Trophoblast cell (in vitro differentiated cells and primary cell): Measurements from ENCODE around the gene SLC36A2.

Experiments used
- DNase-seq, 2 donors: peaks; one replicate each; pipeline ENCODE4 v3.0.0-alpha.2; 2016
- H2AFZ ChIP-seq: 2 replicates; pipeline ENCODE4 v1.6.1; 2013; ENCODE audit warnings: low read length, moderate library complexity, mild to moderate bottlenecking; ENCODE audit not compliant: insufficient read depth, poor library complexity
- H2AK5ac ChIP-seq: 2 replicates; pipeline ENCODE4 v1.6.1; 2013; ENCODE audit warnings: mild to moderate bottlenecking, low read length
- H2BK120ac ChIP-seq: 2 replicates; pipeline ENCODE4 v1.6.1; 2013; ENCODE audit warnings: low read length, mild to moderate bottlenecking, moderate library complexity; ENCODE audit not compliant: insufficient read depth, poor library complexity
- H2BK12ac ChIP-seq: 2 replicates; pipeline ENCODE4 v1.6.1; 2013; ENCODE audit warnings: mild to moderate bottlenecking, low read length, moderate library complexity
- H2BK5ac ChIP-seq: 2 replicates; pipeline ENCODE4 v1.6.1; 2013; ENCODE audit warnings: low read length, low read depth, moderate library complexity, mild to moderate bottlenecking; ENCODE audit not compliant: poor library complexity
- H3K14ac ChIP-seq: 2 replicates; pipeline ENCODE4 v1.6.1; 2013; ENCODE audit warnings: mild to moderate bottlenecking, low read length
- H3K18ac ChIP-seq: 2 replicates; pipeline ENCODE4 v1.6.1; 2013; ENCODE audit warnings: mild to moderate bottlenecking, low read length
- H3K23ac ChIP-seq: 2 replicates; pipeline ENCODE4 v1.6.1; 2013; ENCODE audit warnings: low read length
- H3K27ac ChIP-seq: 2 replicates; pipeline ENCODE4 v1.5.1; 2013; ENCODE audit warnings: low read depth, mild to moderate bottlenecking, inconsistent platforms, low read length, moderate library complexity
- H3K27me3 ChIP-seq: 2 replicates; pipeline ENCODE4 v1.6.1; 2013; ENCODE audit warnings: inconsistent platforms, mild to moderate bottlenecking, low read length, moderate library complexity; ENCODE audit not compliant: insufficient read depth
- H3K36me3 ChIP-seq, 2 experiments: 1 replicate in 1 of 2; 2 replicates in 1 of 2; pipeline ENCODE4 v1.6.1; 2013; ENCODE audit warnings: low read length in 2 of 2, mild to moderate bottlenecking in 2 of 2, moderate library complexity in 1 of 2; ENCODE audit not compliant: insufficient read depth in 2 of 2, control insufficient read depth in 1 of 2
- H3K4ac ChIP-seq: 2 replicates; pipeline ENCODE4 v1.6.1; 2013; ENCODE audit warnings: low read depth, mild to moderate bottlenecking, low read length, moderate library complexity
- H3K4me1 ChIP-seq, 2 experiments: 1 replicate in 1 of 2; 2 replicates in 1 of 2; pipeline ENCODE4 v1.6.1; 2013; ENCODE audit warnings: low read length in 2 of 2, mild to moderate bottlenecking in 2 of 2, moderate library complexity in 1 of 2; ENCODE audit not compliant: insufficient read depth in 2 of 2, control insufficient read depth in 1 of 2
- H3K4me2 ChIP-seq: 2 replicates; pipeline ENCODE4 v1.6.1; 2013; ENCODE audit warnings: inconsistent platforms, mild to moderate bottlenecking, low read length, moderate library complexity
- H3K4me3 ChIP-seq: 2 replicates; pipeline ENCODE4 v1.5.1; 2013; ENCODE audit warnings: mild to moderate bottlenecking, low read depth, low read length, inconsistent platforms
- H3K79me1 ChIP-seq: one replicate; pipeline ENCODE4 v1.6.1; 2013; ENCODE audit warnings: low read length
- H3K79me2 ChIP-seq: 2 replicates; pipeline ENCODE4 v1.6.1; 2013; ENCODE audit warnings: low read length, mild to moderate bottlenecking; ENCODE audit not compliant: control insufficient read depth, insufficient read depth, poor library complexity
- H3K9ac ChIP-seq: 2 replicates; pipeline ENCODE4 v1.6.1; 2013; ENCODE audit warnings: mild to moderate bottlenecking, low read length
- H3K9me3 ChIP-seq: 2 replicates; pipeline ENCODE4 v1.6.1; 2013; ENCODE audit warnings: low read depth, mild to moderate bottlenecking, control low read depth, inconsistent platforms, low read length; ENCODE audit not compliant: insufficient read depth
- H4K12ac ChIP-seq: 2 replicates; pipeline ENCODE4 v1.6.1; 2013; ENCODE audit warnings: low read depth, mild to moderate bottlenecking, low read length, moderate library complexity
- H4K8ac ChIP-seq: 2 replicates; pipeline ENCODE4 v1.6.1; 2013; ENCODE audit warnings: low read depth, mild to moderate bottlenecking, low read length, moderate library complexity
- H4K91ac ChIP-seq: one replicate; pipeline ENCODE4 v1.6.1; 2013; ENCODE audit warnings: low read depth, mild to moderate bottlenecking, low read length, moderate library complexity
- WGBS: extraction: QIAGEN DNeasy Blood & Tissue Kit; methylation state at CpG from one replicate; pipeline ENCODE4 v1.1.7; 2013; ENCODE audit warnings: missing lambda C conversion rate; ENCODE audit not compliant: insufficient read length, insufficient coverage; ENCODE audit errors: extremely low coverage; 5-methylcytosine and 5-hydroxymethylcytosine counted together

Gene SLC36A2

DNA sequence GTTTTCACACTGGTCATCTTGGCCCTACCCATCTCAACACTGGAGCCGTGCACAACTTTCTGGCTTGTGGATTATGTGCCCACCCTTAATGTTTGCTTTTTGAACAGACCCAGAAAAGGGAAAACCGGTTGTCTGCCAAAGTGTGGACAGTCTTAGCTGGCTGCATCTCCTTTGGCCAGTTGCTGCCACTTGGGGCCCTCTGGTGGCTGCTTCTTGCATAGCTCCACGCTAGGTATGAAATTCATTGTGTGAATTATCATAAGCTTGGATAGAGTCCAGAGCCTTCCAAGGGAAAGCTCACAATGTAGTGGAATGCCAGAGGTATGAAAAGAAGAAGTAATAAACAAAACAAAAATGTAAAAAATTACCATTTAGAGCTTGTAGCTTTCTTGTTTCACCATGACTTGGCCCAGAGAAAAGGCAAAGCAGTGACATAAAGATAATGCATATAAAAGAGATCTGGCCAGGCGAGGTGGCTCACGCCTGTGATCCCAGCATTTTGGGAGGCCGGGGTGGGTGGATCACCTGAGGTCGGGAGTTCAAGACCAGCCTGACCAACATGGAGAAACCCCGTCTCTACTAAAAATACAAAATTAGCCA lies 31.3 kb downstream of the SLC36A2 start:
- H3K9ac ChIP-seq, result no peak overlapping the region
- H3K4ac ChIP-seq, result no peak overlapping the region
- no peak overlapping the region for H2BK120ac ChIP-seq
- H2BK5ac ChIP-seq, result no peak overlapping the region
- no peak overlapping the region for H2BK12ac ChIP-seq
- H3K4me3 ChIP-seq, result no peak overlapping the region
- DNase-seq, result peak; percentile 86 to 95
- no peak overlapping the region for H4K91ac ChIP-seq
- H4K8ac ChIP-seq, result no peak overlapping the region
- no peak overlapping the region for H3K18ac ChIP-seq
- no peaks in the 10 kb centered on the region for H3K9me3 ChIP-seq
- no CpG with 5 or more reads among the region's 8 CpGs for WGBS
- H3K27me3 ChIP-seq, result no peaks in the 10 kb centered on the region
- H3K23ac ChIP-seq, result no peak overlapping the region
- no peaks in the 10 kb centered on the region for H3K36me3 ChIP-seq
- H3K79me2 ChIP-seq, result no peaks in the 10 kb centered on the region
- no peaks in the 10 kb centered on the region for H3K79me1 ChIP-seq
- H3K4me2 ChIP-seq, result no peak overlapping the region
- H3K14ac ChIP-seq, result no peak overlapping the region
- no peak overlapping the region for H4K12ac ChIP-seq
- H2AK5ac ChIP-seq, result no peak overlapping the region
- H3K4me1 ChIP-seq, result peaks cover 0 to 8% of the 10 kb centered on the region in 2 experiments
- H2AFZ ChIP-seq, result no peak overlapping the region
- no peak overlapping the region for H3K27ac ChIP-seq

DNA sequence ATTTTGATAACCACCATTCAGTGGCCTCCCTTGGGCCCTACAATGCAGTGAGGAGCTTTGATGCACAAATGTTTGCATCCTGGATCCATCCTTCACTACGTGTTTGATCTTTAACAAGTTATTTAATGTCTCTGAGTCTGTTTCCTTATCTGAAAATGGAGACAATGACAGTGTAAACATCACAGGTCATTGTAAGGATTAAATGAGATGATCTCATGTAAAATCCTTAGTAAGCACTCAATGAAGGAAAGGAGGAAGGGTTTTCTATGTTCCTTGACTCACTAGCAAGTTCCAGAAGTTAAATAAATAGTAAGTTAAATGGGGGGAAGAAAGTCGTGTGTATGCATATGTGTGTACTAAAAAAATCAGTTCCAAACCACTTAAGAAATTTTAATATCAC lies 34.0 kb downstream of the SLC36A2 start:
- DNase-seq, result no peak
- Histone ChIP-seq H3K4me1 (peaks cover 0 to 8% of the 10 kb centered on the region in 2 experiments), H3K4me3 (no peak overlapping the region), H2BK12ac (no peak overlapping the region), H3K79me1 (no peaks in the 10 kb centered on the region), H4K12ac (no peak overlapping the region), H4K91ac (no peak overlapping the region), H3K9me3 (peaks cover 3% of the 10 kb centered on the region), H2BK120ac (no peak overlapping the region), H3K23ac (no peak overlapping the region), H3K14ac (no peak overlapping the region), H3K18ac (no peak overlapping the region), H3K79me2 (no peaks in the 10 kb centered on the region), H3K4ac (no peak overlapping the region), H3K9ac (no peak overlapping the region), H3K4me2 (no peak overlapping the region), H3K27ac (no peak overlapping the region), H3K27me3 (no peaks in the 10 kb centered on the region), H2BK5ac (no peak overlapping the region), H2AK5ac (no peak overlapping the region), H3K36me3 (no peaks in the 10 kb centered on the region), H2AFZ (no peak overlapping the region), H4K8ac (no peak overlapping the region)
- no CpG with 5 or more reads among the region's 2 CpGs for WGBS

DNA sequence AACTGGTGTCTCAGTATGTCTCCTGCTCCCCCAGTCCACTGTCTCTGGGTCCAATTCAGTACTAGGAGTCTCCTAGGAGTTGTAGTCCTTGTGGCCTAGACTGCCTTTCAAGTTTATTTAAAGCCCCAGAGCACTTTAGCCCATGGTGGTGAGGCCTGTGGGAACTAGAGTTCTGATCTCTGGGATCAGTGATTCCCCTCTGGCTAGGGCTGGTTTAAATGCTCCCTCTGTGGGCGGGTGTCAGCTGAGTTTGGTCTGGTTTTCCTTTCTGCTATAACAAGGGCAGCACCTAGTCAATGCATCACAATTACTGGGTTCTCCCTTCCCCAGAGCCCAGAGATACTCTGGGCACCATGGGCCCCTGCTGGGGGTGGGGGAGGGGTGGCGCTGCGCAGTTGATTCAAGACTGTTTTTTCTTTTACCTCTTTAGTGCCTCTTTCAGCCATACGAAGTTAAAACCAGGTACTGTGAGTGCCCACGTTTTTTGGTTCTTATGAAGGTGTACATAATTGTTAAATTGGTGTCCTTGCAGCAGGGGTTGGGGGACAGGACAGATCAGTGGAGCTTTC lies 34.5 kb downstream of the SLC36A2 start:
- H3K14ac ChIP-seq, result no peak overlapping the region
- H4K8ac ChIP-seq, result no peak overlapping the region
- H3K23ac ChIP-seq, result no peak overlapping the region
- H3K79me2 ChIP-seq, result no peaks in the 10 kb centered on the region
- H4K12ac ChIP-seq, result no peak overlapping the region
- no peak overlapping the region for H2BK12ac ChIP-seq
- no peak overlapping the region for H3K4me2 ChIP-seq
- no peak overlapping the region for H3K9ac ChIP-seq
- no peak overlapping the region for H3K18ac ChIP-seq
- no peak overlapping the region for H4K91ac ChIP-seq
- no CpG with 5 or more reads among the region's 5 CpGs for WGBS
- H2BK120ac ChIP-seq, result no peak overlapping the region
- H3K9me3 ChIP-seq, result peaks cover 3% of the 10 kb centered on the region
- H3K4me1 ChIP-seq, result peaks cover 0 to 8% of the 10 kb centered on the region in 2 experiments
- no peak overlapping the region for H3K4me3 ChIP-seq
- no peak overlapping the region for H2AFZ ChIP-seq
- H3K79me1 ChIP-seq, result no peaks in the 10 kb centered on the region
- H2AK5ac ChIP-seq, result no peak overlapping the region
- H2BK5ac ChIP-seq, result no peak overlapping the region
- H3K4ac ChIP-seq, result no peak overlapping the region
- H3K27me3 ChIP-seq, result no peaks in the 10 kb centered on the region
- no peak for DNase-seq
- no peak overlapping the region for H3K27ac ChIP-seq
- H3K36me3 ChIP-seq, result no peaks in the 10 kb centered on the region

DNA sequence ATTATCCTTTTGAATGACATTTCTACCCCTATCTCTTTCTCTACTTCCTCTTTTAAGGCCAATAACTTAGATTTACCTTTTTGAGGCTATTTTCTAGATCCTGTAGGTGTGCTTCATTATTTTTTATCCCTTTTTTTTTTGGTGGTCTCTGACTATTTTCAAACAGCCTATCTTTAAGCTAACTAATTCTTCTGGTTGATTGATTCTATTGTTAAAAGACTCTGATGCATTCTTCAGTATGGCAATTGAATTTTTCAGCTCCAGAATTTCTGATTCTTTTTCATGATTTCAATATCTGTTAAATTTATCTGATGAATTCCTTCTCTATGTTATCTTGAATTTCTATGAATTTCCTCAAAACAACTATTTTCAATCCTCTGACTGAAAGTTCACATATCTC lies 36.4 kb downstream of the SLC36A2 start:
- Histone ChIP-seq H3K79me2 (no peaks in the 10 kb centered on the region), H4K8ac (no peak overlapping the region), H3K79me1 (no peaks in the 10 kb centered on the region), H4K91ac (no peak overlapping the region), H3K9ac (no peak overlapping the region), H4K12ac (no peak overlapping the region), H3K27me3 (no peaks in the 10 kb centered on the region), H3K36me3 (no peaks in the 10 kb centered on the region), H3K18ac (no peak overlapping the region), H3K23ac (no peak overlapping the region), H3K4me3 (no peak overlapping the region), H3K4ac (no peak overlapping the region), H3K4me2 (no peak overlapping the region), H3K27ac (no peak overlapping the region), H3K9me3 (peaks cover 3% of the 10 kb centered on the region), H2AFZ (no peak overlapping the region), H2BK120ac (no peak overlapping the region), H3K14ac (no peak overlapping the region), H3K4me1 (peaks cover 0 to 8% of the 10 kb centered on the region in 2 experiments), H2AK5ac (no peak overlapping the region), H2BK12ac (no peak overlapping the region), H2BK5ac (no peak overlapping the region)
- no peak for DNase-seq
